Measurements from ENCODE around the gene PSMA1.
A peak's percentile ranks its signal among the peaks of the same experiment; 100 is the strongest.

PSMA1 gene

GRCh38 chr11:14529951-14530350 is 9.8 kb upstream of the PSMA1 start:
- no peak for DNase-seq (ENCODE audit: low read depth)

GRCh38 chr11:14529321-14529720 is 9.1 kb upstream of the PSMA1 start:
- DNase-seq (ENCODE audit: low read depth), result no peak

- DNase-seq (ENCODE audit: low read depth), result no peak
These were observed 2.6 kb upstream of the PSMA1 start for GRCh38 chr11:14522801-14523200.

- DNase-seq (ENCODE audit: low read depth), result no peak
These were observed 2.1 kb upstream of the PSMA1 start for GRCh38 chr11:14522245-14522644.

GRCh38 chr11:14520747-14521151 is 563 bp upstream of the PSMA1 start:
- no peak for DNase-seq (ENCODE audit: low read depth)

- no peak for DNase-seq (ENCODE audit: low read depth)
These were observed 629 bp downstream of the PSMA1 start for GRCh38 chr11:14519597-14519916.

GRCh38 chr11:14518820-14519219 is 1.4 kb downstream of the PSMA1 start:
- no peak for DNase-seq (ENCODE audit: low read depth)

GRCh38 chr11:14513800-14514199 is 6.4 kb downstream of the PSMA1 start:
- no peak for DNase-seq (ENCODE audit: low read depth)

GRCh38 chr11:14506532-14506931 is 13.7 kb downstream of the PSMA1 start:
- no peak for DNase-seq (ENCODE audit: low read depth)

GRCh38 chr11:14503023-14503422 is 17.2 kb downstream of the PSMA1 start:
- no peak for DNase-seq (ENCODE audit: low read depth)

GRCh38 chr11:14502039-14502438 is 18.1 kb downstream of the PSMA1 start:
- no peak for DNase-seq (ENCODE audit: low read depth)

- peak; percentile 15 for DNase-seq (ENCODE audit: low read depth)
These were observed 20.0 kb downstream of the PSMA1 start for GRCh38 chr11:14500181-14500651.

- peak; percentile 80 for DNase-seq (ENCODE audit: low read depth)
These were observed 20.5 kb downstream of the PSMA1 start, which contains the start of gene COPB1 for GRCh38 chr11:14499560-14500180. COPB1 (minus strand) TSS chr11:14499811; CDS start chr11:14498928, 883 bp downstream.

- DNase-seq (ENCODE audit: low read depth), result no peak
These were observed 21.0 kb downstream of the PSMA1 start for GRCh38 chr11:14499178-14499559.

- DNase-seq (ENCODE audit: low read depth), result no peak
These were observed 39.5 kb downstream of the PSMA1 start for GRCh38 chr11:14480716-14481115.

GRCh38 chr11:14471127-14471526 is 49.1 kb downstream of the PSMA1 start:
- no peak for DNase-seq (ENCODE audit: low read depth)

GRCh38 chr11:14463623-14464022 is 56.6 kb downstream of the PSMA1 start:
- DNase-seq (ENCODE audit: low read depth), result no peak

GRCh38 chr11:14460147-14460546 is 60.0 kb downstream of the PSMA1 start:
- no peak for DNase-seq (ENCODE audit: low read depth)

GRCh38 chr11:14458377-14458776 is 61.8 kb downstream of the PSMA1 start:
- no peak for DNase-seq (ENCODE audit: low read depth)

- no peak for DNase-seq (ENCODE audit: low read depth)
These were observed 64.3 kb downstream of the PSMA1 start for GRCh38 chr11:14455648-14456430.
